PC-3 (cell line): ENCODE measurements around the gene TSPEAR.

ENCODE experiments used
- EZH2 ChIP-seq: fragments of 300-600 bp; sonication (generic); IDR thresholded peaks from one replicate; pipeline ENCODE4 v1.6.1; 2017; ENCODE audit warnings: antibody characterized with exemption, mild to moderate bottlenecking, low read length; ENCODE audit not compliant: unreplicated experiment
- EZH2phosphoT487 ChIP-seq: fragments of 300-600 bp; sonication (generic); IDR thresholded peaks from 2 replicates; pipeline ENCODE4 v1.6.1; 2018; ENCODE audit warnings: mild to moderate bottlenecking, antibody characterized with exemption, low read length, borderline replicate concordance
- TF ChIP-seq, protein P1 (sequence below): fragments of 300-600 bp; sonication (generic); conservative IDR thresholded peaks from 2 replicates; pipeline ENCODE4 v1.5.1; 2017; ENCODE audit warnings: antibody characterized with exemption, low read depth, mild to moderate bottlenecking, low read length

DNA sequence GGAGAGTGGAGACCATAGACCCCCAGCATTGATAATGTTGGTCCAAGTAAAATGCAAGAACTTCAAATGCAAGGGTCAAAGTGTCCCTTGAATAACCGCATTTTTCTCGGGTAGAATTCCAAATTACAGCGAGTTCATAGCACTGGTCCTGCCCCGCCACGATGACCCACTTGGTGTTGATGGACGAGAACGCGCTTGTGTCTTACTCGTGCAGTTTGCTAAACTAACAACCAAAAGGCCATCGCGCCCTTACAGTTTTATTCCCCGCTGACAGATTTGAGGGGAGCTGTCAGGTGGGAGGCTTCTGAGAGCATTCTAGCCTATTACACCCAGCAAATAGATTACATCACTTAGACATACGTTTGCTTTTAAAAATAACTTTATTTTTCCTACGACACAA, 17.3 kb upstream of the TSPEAR start:
- TF ChIP-seq EZH2phosphoT487, result no peak
- TF ChIP-seq, protein P1, sequence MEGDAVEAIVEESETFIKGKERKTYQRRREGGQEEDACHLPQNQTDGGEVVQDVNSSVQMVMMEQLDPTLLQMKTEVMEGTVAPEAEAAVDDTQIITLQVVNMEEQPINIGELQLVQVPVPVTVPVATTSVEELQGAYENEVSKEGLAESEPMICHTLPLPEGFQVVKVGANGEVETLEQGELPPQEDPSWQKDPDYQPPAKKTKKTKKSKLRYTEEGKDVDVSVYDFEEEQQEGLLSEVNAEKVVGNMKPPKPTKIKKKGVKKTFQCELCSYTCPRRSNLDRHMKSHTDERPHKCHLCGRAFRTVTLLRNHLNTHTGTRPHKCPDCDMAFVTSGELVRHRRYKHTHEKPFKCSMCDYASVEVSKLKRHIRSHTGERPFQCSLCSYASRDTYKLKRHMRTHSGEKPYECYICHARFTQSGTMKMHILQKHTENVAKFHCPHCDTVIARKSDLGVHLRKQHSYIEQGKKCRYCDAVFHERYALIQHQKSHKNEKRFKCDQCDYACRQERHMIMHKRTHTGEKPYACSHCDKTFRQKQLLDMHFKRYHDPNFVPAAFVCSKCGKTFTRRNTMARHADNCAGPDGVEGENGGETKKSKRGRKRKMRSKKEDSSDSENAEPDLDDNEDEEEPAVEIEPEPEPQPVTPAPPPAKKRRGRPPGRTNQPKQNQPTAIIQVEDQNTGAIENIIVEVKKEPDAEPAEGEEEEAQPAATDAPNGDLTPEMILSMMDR, result no peak
- TF ChIP-seq EZH2, result no peak
